GM06990 (cell line): ENCODE data around the gene CACNB4.

ENCODE experiments used
- DNase-seq: peaks from one replicate; pipeline ENCODE4 v3.0.0-alpha.2; 2011; ENCODE audit not compliant: insufficient read length; ENCODE audit errors: extremely low read depth
- H3K27me3 ChIP-seq: replicated peaks from 2 replicates; pipeline ENCODE4 v1.6.0; 2011; ENCODE audit warnings: low read length; ENCODE audit not compliant: control insufficient read depth, insufficient read depth
- H3K36me3 ChIP-seq: 2 replicates; pipeline ENCODE4 v1.5.1; 2011; ENCODE audit warnings: low read length; ENCODE audit not compliant: control insufficient read depth, insufficient read depth
- H3K4me3 ChIP-seq: replicated peaks from 2 replicates; pipeline ENCODE4 v1.5.1; 2011; ENCODE audit warnings: low read depth, mild to moderate bottlenecking, control low read depth, low read length
- CTCF ChIP-seq: IDR thresholded peaks from 2 replicates; pipeline ENCODE4 v1.5.1; 2011; ENCODE audit warnings: low read length, control low read depth, mild to moderate bottlenecking, inconsistent platforms; ENCODE audit not compliant: insufficient read depth, poor library complexity, severe bottlenecking

Gene CACNB4

GRCh38 chr2:151808258-151809072 is 290.4 kb downstream of the CACNB4 start:
- TF ChIP-seq CTCF, result peak; percentile 28
- no peak for DNase-seq
- Histone ChIP-seq H3K4me3 (no peak overlapping the region), H3K27me3 (no peaks in the 10 kb centered on the region), H3K36me3 (peaks cover 9% of the 10 kb centered on the region)

GRCh38 chr2:151805961-151806360 is 292.9 kb downstream of the CACNB4 start:
- H3K36me3 ChIP-seq, result peaks cover 6% of the 10 kb centered on the region
- no peaks in the 10 kb centered on the region for H3K27me3 ChIP-seq
- DNase-seq, result no peak
- H3K4me3 ChIP-seq, result no peak overlapping the region
- no peak for TF ChIP-seq CTCF

- H3K27me3 ChIP-seq, result no peaks in the 10 kb centered on the region
- no peak for TF ChIP-seq CTCF
- no peak for DNase-seq
- H3K36me3 ChIP-seq, result peaks cover 6% of the 10 kb centered on the region
- no peak overlapping the region for H3K4me3 ChIP-seq
These were observed 293.5 kb downstream of the CACNB4 start for GRCh38 chr2:151805343-151805742.

- TF ChIP-seq CTCF, result no peak
- no peaks in the 10 kb centered on the region for H3K27me3 ChIP-seq
- DNase-seq, result no peak
- peaks cover 6% of the 10 kb centered on the region for H3K36me3 ChIP-seq
- no peak overlapping the region for H3K4me3 ChIP-seq
These were observed 295.0 kb downstream of the CACNB4 start for GRCh38 chr2:151803811-151804210.

GRCh38 chr2:151802315-151802714 is 296.5 kb downstream of the CACNB4 start:
- TF ChIP-seq CTCF, result no peak
- H3K36me3 ChIP-seq, result peaks cover 6% of the 10 kb centered on the region
- no peak overlapping the region for H3K4me3 ChIP-seq
- H3K27me3 ChIP-seq, result no peaks in the 10 kb centered on the region
- no peak for DNase-seq

GRCh38 chr2:151799886-151800292 is 299.0 kb downstream of the CACNB4 start:
- Histone ChIP-seq H3K27me3 (no peaks in the 10 kb centered on the region), H3K4me3 (no peak overlapping the region), H3K36me3 (peaks cover 2% of the 10 kb centered on the region)
- no peak for DNase-seq
- TF ChIP-seq CTCF, result no peak
